SK-N-SH (cell line): ENCODE data around the gene MEIOC.

Source experiments
- ELF1 ChIP-seq: IDR thresholded peaks from 2 replicates; pipeline ENCODE4 v1.4.0; 2012
- EZH2phosphoT487 ChIP-seq: fragments of 200-600 bp; sonication (generic); IDR thresholded peaks from 2 replicates; pipeline ENCODE4 v1.6.1; 2017; ENCODE audit warnings: low read depth, mixed run types, mild to moderate bottlenecking, antibody characterized with exemption, moderate library complexity, borderline replicate concordance
- GABPA ChIP-seq: IDR thresholded peaks from 2 replicates; pipeline ENCODE4 v1.4.0; 2012; ENCODE audit warnings: low read depth, mild to moderate bottlenecking
- JUND ChIP-seq: IDR thresholded peaks from 2 replicates; pipeline ENCODE4 v1.4.0; 2012
- POLR2AphosphoS5 ChIP-seq: IDR thresholded peaks from 2 replicates; pipeline ENCODE4 v1.6.1; 2012; ENCODE audit warnings: low read depth, low read length
- RAD21 ChIP-seq: IDR thresholded peaks from 2 replicates; pipeline ENCODE4 v1.6.1; 2012; ENCODE audit warnings: mild to moderate bottlenecking, low read length
- RCOR1 ChIP-seq: fragments of 150-350 bp; IDR thresholded peaks from 2 replicates; pipeline ENCODE4 v1.6.1; 2017; ENCODE audit warnings: antibody characterized with exemption, low read length
- YY1 ChIP-seq: IDR thresholded peaks from 2 replicates; pipeline ENCODE4 v1.4.0; 2012; ENCODE audit warnings: low read depth, mild to moderate bottlenecking
- TF ChIP-seq, protein P1 (sequence below): fragments of 200-600 bp; sonication (generic); IDR thresholded peaks from 2 replicates; pipeline ENCODE4 v1.6.1; 2017; ENCODE audit warnings: antibody characterized with exemption, mild to moderate bottlenecking, moderate library complexity
- TF ChIP-seq, protein P2 (sequence below): IDR thresholded peaks from 2 replicates; pipeline ENCODE4 v1.4.0; 2012; ENCODE audit warnings: low read depth
- TF ChIP-seq, protein P3 (sequence below): IDR thresholded peaks from 2 replicates; pipeline ENCODE4 v1.4.0; 2012; ENCODE audit warnings: low read depth, borderline replicate concordance
- TF ChIP-seq, protein P4 (sequence below): IDR thresholded peaks from 2 replicates; pipeline ENCODE4; 2012
- TF ChIP-seq, protein P5 (sequence below): IDR thresholded peaks from 2 replicates; pipeline ENCODE4 v1.6.1; 2012; ENCODE audit warnings: mild to moderate bottlenecking, low read depth, low read length, moderate library complexity

DNA sequence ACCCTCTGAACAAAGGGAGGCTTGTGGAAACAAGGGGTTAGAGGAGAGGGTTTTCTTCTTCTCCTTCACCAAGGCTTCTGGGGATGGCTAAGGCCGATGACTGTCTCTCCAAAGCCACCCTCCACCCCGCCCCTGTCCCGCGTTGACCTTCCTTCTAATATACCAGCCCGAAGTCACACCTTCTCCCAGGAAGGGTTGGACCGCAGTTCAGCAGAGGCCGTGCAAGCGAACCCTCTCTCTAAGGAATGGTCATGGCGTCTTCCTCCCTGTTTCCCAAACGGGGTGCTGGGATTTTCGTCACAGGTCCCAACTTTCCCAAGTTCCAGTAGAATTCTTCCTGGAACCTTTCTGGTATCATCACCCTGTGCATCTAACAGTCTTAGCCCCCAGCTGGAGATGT is 49.6 kb upstream of the MEIOC start:
- no peak for TF ChIP-seq EZH2phosphoT487
- TF ChIP-seq, protein P1, sequence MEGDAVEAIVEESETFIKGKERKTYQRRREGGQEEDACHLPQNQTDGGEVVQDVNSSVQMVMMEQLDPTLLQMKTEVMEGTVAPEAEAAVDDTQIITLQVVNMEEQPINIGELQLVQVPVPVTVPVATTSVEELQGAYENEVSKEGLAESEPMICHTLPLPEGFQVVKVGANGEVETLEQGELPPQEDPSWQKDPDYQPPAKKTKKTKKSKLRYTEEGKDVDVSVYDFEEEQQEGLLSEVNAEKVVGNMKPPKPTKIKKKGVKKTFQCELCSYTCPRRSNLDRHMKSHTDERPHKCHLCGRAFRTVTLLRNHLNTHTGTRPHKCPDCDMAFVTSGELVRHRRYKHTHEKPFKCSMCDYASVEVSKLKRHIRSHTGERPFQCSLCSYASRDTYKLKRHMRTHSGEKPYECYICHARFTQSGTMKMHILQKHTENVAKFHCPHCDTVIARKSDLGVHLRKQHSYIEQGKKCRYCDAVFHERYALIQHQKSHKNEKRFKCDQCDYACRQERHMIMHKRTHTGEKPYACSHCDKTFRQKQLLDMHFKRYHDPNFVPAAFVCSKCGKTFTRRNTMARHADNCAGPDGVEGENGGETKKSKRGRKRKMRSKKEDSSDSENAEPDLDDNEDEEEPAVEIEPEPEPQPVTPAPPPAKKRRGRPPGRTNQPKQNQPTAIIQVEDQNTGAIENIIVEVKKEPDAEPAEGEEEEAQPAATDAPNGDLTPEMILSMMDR, result no peak
- TF ChIP-seq, protein P2, sequence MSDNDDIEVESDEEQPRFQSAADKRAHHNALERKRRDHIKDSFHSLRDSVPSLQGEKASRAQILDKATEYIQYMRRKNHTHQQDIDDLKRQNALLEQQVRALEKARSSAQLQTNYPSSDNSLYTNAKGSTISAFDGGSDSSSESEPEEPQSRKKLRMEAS, result no peak
- no peak for TF ChIP-seq POLR2AphosphoS5
- TF ChIP-seq, protein P3, sequence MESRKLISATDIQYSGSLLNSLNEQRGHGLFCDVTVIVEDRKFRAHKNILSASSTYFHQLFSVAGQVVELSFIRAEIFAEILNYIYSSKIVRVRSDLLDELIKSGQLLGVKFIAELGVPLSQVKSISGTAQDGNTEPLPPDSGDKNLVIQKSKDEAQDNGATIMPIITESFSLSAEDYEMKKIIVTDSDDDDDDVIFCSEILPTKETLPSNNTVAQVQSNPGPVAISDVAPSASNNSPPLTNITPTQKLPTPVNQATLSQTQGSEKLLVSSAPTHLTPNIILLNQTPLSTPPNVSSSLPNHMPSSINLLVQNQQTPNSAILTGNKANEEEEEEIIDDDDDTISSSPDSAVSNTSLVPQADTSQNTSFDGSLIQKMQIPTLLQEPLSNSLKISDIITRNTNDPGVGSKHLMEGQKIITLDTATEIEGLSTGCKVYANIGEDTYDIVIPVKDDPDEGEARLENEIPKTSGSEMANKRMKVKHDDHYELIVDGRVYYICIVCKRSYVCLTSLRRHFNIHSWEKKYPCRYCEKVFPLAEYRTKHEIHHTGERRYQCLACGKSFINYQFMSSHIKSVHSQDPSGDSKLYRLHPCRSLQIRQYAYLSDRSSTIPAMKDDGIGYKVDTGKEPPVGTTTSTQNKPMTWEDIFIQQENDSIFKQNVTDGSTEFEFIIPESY, result no peak
- TF ChIP-seq YY1, result no peak
- TF ChIP-seq, protein P4, sequence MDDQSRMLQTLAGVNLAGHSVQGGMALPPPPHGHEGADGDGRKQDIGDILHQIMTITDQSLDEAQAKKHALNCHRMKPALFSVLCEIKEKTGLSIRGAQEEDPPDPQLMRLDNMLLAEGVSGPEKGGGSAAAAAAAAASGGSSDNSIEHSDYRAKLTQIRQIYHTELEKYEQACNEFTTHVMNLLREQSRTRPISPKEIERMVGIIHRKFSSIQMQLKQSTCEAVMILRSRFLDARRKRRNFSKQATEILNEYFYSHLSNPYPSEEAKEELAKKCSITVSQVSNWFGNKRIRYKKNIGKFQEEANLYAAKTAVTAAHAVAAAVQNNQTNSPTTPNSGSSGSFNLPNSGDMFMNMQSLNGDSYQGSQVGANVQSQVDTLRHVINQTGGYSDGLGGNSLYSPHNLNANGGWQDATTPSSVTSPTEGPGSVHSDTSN, result no peak
- TF ChIP-seq JUND, result no peak
- no peak for TF ChIP-seq ELF1
- TF ChIP-seq RAD21, result no peak
- TF ChIP-seq, protein P5, sequence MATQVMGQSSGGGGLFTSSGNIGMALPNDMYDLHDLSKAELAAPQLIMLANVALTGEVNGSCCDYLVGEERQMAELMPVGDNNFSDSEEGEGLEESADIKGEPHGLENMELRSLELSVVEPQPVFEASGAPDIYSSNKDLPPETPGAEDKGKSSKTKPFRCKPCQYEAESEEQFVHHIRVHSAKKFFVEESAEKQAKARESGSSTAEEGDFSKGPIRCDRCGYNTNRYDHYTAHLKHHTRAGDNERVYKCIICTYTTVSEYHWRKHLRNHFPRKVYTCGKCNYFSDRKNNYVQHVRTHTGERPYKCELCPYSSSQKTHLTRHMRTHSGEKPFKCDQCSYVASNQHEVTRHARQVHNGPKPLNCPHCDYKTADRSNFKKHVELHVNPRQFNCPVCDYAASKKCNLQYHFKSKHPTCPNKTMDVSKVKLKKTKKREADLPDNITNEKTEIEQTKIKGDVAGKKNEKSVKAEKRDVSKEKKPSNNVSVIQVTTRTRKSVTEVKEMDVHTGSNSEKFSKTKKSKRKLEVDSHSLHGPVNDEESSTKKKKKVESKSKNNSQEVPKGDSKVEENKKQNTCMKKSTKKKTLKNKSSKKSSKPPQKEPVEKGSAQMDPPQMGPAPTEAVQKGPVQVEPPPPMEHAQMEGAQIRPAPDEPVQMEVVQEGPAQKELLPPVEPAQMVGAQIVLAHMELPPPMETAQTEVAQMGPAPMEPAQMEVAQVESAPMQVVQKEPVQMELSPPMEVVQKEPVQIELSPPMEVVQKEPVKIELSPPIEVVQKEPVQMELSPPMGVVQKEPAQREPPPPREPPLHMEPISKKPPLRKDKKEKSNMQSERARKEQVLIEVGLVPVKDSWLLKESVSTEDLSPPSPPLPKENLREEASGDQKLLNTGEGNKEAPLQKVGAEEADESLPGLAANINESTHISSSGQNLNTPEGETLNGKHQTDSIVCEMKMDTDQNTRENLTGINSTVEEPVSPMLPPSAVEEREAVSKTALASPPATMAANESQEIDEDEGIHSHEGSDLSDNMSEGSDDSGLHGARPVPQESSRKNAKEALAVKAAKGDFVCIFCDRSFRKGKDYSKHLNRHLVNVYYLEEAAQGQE, result no peak
- no peak for TF ChIP-seq GABPA
- TF ChIP-seq RCOR1, result no peak
